CD4-positive, alpha-beta T cell (primary cell): Measurements from ENCODE around the gene MAMLD1. TPM values are rescaled to one million over a fixed set of nuclear protein-coding genes. Genes with fewer than 3 reads are reported as not detected.

Source experiments
- ATAC-seq: fragments of 200-7000 bp; cut with Tn5 transposase; one replicate; pipeline ENCODE4 v1.10.0; 2022; ENCODE audit warnings: mild to moderate bottlenecking; ENCODE audit not compliant: poor library complexity
- CTCF ChIA-PET: fragments of 350-600 bp; sonication (Branson Sonifier 250); formaldehyde crosslinking; loops from one replicate; lab custom pipeline; 2021; ENCODE audit warnings: antibody characterized with exemption, inconsistent platforms; lab: Charles Lee
- POLR2A ChIA-PET: fragments of 350-600 bp; sonication (Branson Sonifier 250); formaldehyde crosslinking; loops from one replicate; lab custom pipeline; 2021; ENCODE audit warnings: antibody characterized with exemption, inconsistent platforms; lab: Charles Lee
- DNase-seq, 14 experiments: peaks; one replicate each; pipeline ENCODE4 v3.0.0-alpha.2; 2013 to 2020; ENCODE audit warnings: mixed read lengths in 2 of 14
- H3K27ac ChIP-seq, 2 donors: one replicate each; pipeline versions ENCODE4 v1.5.1 to v1.7.0; 2013; ENCODE audit warnings: low read length in 2 of 2, low read depth in 1 of 2, mild to moderate bottlenecking in 1 of 2
- H3K27me3 ChIP-seq, 2 experiments: 1 replicate in 1 of 2; 2 replicates in 1 of 2; pipeline versions ENCODE4 v1.6.1 to v1.7.0; 2013; ENCODE audit warnings: low read length in 2 of 2, control low read depth in 1 of 2, mild to moderate bottlenecking in 1 of 2, moderate library complexity in 1 of 2; ENCODE audit not compliant: insufficient read depth in 2 of 2, control insufficient read depth in 1 of 2
- H3K36me3 ChIP-seq: one replicate; pipeline ENCODE4 v1.6.1; 2013; ENCODE audit warnings: low read length, control low read depth; ENCODE audit not compliant: insufficient read depth
- H3K4me1 ChIP-seq: one replicate; pipeline ENCODE4 v1.6.1; 2013; ENCODE audit warnings: low read length, control low read depth; ENCODE audit not compliant: insufficient read depth
- H3K4me3 ChIP-seq: one replicate; pipeline ENCODE4 v1.5.1; 2013; ENCODE audit warnings: mild to moderate bottlenecking, low read length, moderate library complexity
- H3K9me3 ChIP-seq, 2 experiments: 1 replicate in 1 of 2; 2 replicates in 1 of 2; pipeline versions ENCODE4 v1.6.1 to v1.7.0; 2013; ENCODE audit warnings: low read length in 2 of 2, mild to moderate bottlenecking in 2 of 2, control low read depth in 1 of 2, moderate library complexity in 1 of 2; ENCODE audit not compliant: control insufficient read depth in 1 of 2, insufficient read depth in 1 of 2
- H3K27ac Mint-ChIP-seq: one replicate; pipeline ENCODE4 v1.8.0; 2020; ENCODE audit warnings: mixed read lengths
- H3K27me3 Mint-ChIP-seq: one replicate; pipeline ENCODE4 v1.8.0; 2021; ENCODE audit warnings: mixed read lengths
- H3K36me3 Mint-ChIP-seq: one replicate; pipeline ENCODE4 v1.8.0; 2021; ENCODE audit warnings: low read depth, mixed read lengths
- H3K4me1 Mint-ChIP-seq: one replicate; pipeline ENCODE4 v1.8.0; 2021; ENCODE audit warnings: low read depth, mixed read lengths
- H3K4me3 Mint-ChIP-seq: one replicate; pipeline ENCODE4 v1.8.0; 2020; ENCODE audit warnings: mild to moderate bottlenecking, mixed read lengths
- H3K9me3 Mint-ChIP-seq: one replicate; pipeline ENCODE4 v1.8.0; 2020; ENCODE audit warnings: mixed read lengths
- CTCF ChIP-seq: fragments of 200-600 bp; IDR thresholded peaks from one replicate; pipeline ENCODE4 v1.8.0; 2022; ENCODE audit warnings: antibody characterized with exemption, mild to moderate bottlenecking
- intact Hi-C, 2 experiments: fragments of 100-400 bp; cut with DNase I in 1 of 2; cut with micrococcal nuclease in 1 of 2; formaldehyde crosslinking; loops; one replicate each; pipeline versions ENCODE4 v1.15.1 to v1.9.0; 2023 to 2025; cut with DNase I, micrococcal nuclease
- total RNA-seq, 174 experiments: library from RNA in 2 of 174; stranded (reverse) in 2 of 174; gene quantifications; one replicate each; pipeline ENCODE4 v1.2.3 and lab custom pipeline; 2021 to 2026

Gene MAMLD1
- total RNA-seq, 2 experiments from 2014 or later = 0.45 to 0.96 TPM

- POLR2A ChIA-PET = no interaction called here
- no peak for ATAC-seq
Measured at GRCh38 chrX:150348365-150348764, 14.8 kb upstream of the MAMLD1 start.

GRCh38 chrX:150352114-150352513, 11.0 kb upstream of the MAMLD1 start:
- Mint-ChIP-seq H3K36me3 (no peaks in the 10 kb centered on the region), H3K4me3 (no peak overlapping the region), H3K27ac (no peak overlapping the region), H3K4me1 (no peaks in the 10 kb centered on the region), H3K27me3 (peaks cover 4% of the 10 kb centered on the region), H3K9me3 (no peaks in the 10 kb centered on the region)
- Histone ChIP-seq H3K27me3 (no peaks in the 10 kb centered on the region), H3K4me3 (no peak overlapping the region), H3K9me3 (no peaks in the 10 kb centered on the region), H3K4me1 (no peaks in the 10 kb centered on the region), H3K27ac (no peak overlapping the region), H3K36me3 (no peaks in the 10 kb centered on the region)
- ATAC-seq = no peak
- intact Hi-C loops = no loop called here
- TF ChIP-seq CTCF = no peak
- CTCF ChIA-PET = no interaction called here
- POLR2A ChIA-PET = no interaction called here
- no peak for DNase-seq

More at GRCh38 chrX:150348365-150348764, 14.8 kb upstream of the MAMLD1 start:
- no peak for DNase-seq
- no peaks in the 10 kb centered on the region for H3K36me3 ChIP-seq
- H3K27ac ChIP-seq = no peak overlapping the region
- H3K27me3 ChIP-seq = no peaks in the 10 kb centered on the region
- Mint-ChIP-seq H3K9me3 (no peaks in the 10 kb centered on the region), H3K27me3 (peaks cover 4% of the 10 kb centered on the region), H3K4me1 (no peaks in the 10 kb centered on the region), H3K4me3 (no peak overlapping the region), H3K27ac (no peak overlapping the region), H3K36me3 (no peaks in the 10 kb centered on the region)
- CTCF ChIA-PET = no interaction called here
- no peaks in the 10 kb centered on the region for H3K9me3 ChIP-seq
- intact Hi-C loops = no loop called here
- H3K4me3 ChIP-seq = no peak overlapping the region
- H3K4me1 ChIP-seq = no peaks in the 10 kb centered on the region
- TF ChIP-seq CTCF = no peak

GRCh38 chrX:150352581-150352980, 10.5 kb upstream of the MAMLD1 start:
- intact Hi-C loops = no loop called here
- no peaks in the 10 kb centered on the region for H3K27me3 ChIP-seq
- Mint-ChIP-seq H3K36me3 (no peaks in the 10 kb centered on the region), H3K4me1 (no peaks in the 10 kb centered on the region), H3K27ac (no peak overlapping the region), H3K27me3 (peaks cover 4% of the 10 kb centered on the region), H3K4me3 (no peak overlapping the region), H3K9me3 (no peaks in the 10 kb centered on the region)
- no peaks in the 10 kb centered on the region for H3K4me1 ChIP-seq
- ChIA-PET CTCF (no interaction called here), POLR2A (no interaction called here)
- no peak overlapping the region for H3K27ac ChIP-seq
- no peak overlapping the region for H3K4me3 ChIP-seq
- DNase-seq (no peak), ATAC-seq (no peak)
- H3K9me3 ChIP-seq = no peaks in the 10 kb centered on the region
- H3K36me3 ChIP-seq = no peaks in the 10 kb centered on the region
- no peak for TF ChIP-seq CTCF
